ENCODE data around the gene C1orf53.
"Not testable (repeated sequence)": the region's sequence is repeated elsewhere in the genome, so short reads cannot be mapped to it uniquely, and the experiment has no call there.

C1orf53 gene

DNA sequence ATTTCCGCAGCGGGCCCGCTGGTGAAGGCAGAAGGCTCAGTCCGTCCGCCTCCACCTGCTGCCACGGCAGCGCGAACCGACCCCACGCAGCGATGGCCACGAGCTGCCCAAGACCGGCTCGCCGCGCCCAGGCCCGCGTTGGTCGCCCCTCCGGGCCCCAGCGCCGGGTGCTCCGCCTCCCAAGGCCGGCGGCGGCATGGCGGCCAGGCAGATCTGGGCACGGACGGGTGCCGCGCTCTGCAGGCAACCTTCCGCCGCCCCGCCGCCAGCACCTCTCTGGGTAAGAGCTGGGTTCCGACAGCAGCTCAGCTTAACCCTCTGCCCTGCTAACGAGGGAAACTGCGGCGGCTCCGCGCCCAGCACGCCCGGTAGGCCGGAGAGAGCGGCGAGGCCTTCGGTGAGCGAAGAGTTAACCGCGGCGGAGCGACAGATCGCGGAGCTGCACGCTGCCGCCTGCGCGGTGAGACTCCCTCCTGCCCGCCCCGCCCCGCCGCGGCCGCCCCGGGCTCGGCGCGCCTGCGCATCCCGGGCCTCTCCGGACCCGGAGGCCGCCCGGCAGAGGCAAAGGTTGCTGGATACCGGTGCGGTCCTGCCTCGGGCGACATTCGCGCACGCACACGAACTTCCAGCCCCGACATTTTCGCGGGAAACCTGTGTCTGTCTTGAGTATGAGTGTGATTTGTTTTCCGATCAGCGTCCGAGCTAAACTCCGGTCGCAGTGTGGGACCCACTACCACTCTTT is at the start of gene C1orf53:
Gene C1orf53 (plus strand): TSS at position 177 of the 742 bp plus-strand sequence. CDS start 20 bp downstream, at position 197.
- DNase-seq (ENCODE audit: low spot score) = peak; percentile 92

DNA sequence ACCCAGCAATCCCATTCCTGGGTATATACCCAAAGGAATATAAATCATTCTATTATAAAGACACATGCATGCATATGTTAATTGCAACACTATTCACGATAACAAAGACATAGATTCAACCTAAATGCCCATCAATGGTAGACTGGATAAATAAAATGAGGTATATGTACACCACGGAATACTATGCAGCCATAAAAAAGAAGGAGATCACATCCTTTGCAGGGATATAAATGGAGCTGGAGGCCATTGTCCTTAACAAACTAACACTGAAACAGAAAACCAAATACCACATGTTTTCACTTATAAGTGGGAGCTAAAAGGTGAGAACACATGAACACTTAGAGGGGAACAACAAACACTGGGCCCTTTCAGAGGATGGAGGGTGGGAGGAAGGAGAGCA is 46.7 kb upstream of the C1orf53 start:
- DNase-seq (ENCODE audit: low spot score) = not testable (repeated sequence)

DNA sequence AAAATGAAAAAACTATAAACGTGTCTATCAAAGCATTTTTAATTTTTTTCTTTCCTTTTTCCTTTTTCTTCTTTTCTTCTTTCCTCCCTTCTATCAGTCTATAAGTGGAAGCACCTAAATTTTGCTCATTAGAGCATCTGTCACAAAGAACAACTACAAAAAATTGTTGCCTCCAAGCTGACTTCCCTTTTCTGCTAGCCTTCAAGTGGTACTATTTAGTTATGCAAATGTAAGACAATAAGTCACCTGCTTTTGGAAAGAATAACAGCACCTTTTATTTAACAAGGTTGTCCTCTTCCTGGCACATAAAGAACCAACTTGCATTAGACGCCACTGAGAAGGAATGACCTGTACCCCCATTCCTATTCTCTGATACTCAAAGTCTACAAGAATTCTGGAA is 45.0 kb upstream of the C1orf53 start:
- no peak for DNase-seq (ENCODE audit: low spot score)

DNA sequence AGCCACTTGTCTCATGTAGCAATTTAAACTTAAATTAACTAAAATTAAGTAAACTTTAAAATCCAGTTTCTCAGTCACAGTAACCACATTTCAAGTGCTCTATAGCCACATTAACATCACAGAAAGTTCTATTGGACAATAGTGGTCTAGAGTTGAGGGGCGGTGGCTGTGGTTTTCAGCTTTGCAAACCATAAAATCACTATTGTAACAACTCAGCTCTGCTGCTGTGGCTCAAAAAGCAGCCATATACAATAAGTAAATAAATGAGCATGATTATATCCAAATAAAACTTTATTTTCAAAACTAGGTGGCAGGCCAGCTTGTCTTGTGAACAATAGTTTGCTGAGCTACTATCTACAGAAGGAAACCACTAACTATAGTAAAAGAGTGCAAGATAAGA is 43.4 kb upstream of the C1orf53 start:
- DNase-seq (ENCODE audit: low spot score) = no peak

DNA sequence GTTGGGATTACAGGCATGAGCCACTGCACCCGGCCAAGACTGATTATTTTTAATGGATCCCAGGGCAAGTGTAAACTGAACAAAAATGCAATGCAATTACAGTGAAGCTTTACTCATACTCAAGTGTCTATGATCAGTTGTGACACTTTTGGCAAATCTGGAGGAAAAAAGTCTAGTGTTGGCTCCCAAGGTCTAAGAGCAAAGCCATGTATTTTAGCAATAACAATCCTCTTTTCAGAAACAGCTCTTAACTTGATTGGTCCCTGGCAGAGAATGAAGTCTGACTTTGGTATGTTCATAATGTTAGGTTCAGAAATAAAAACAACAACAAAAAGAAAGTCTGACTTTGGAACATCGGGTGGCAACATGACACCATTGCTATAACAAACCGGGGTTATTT is 40.2 kb upstream of the C1orf53 start:
- DNase-seq (ENCODE audit: low spot score) = no peak

DNA sequence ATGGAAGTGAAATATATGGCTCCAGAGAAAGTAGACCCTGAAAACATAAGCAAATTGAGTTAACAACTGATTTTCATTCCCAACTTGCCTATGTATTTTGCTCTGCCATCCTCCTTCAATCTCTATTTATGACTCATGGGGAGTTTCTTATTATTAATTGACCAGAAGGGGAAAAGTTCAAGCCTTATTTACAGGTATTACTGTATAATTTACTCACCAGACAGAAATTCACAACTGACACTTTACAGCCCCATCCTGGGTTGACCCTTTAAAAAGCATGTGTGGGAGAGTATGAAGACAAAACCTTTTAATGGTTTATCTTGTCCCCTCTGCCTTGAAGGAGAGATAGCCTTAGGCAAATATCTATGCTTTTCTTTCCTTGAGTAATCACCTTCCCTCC is 39.8 kb upstream of the C1orf53 start:
- no peak for DNase-seq (ENCODE audit: low spot score)

DNA sequence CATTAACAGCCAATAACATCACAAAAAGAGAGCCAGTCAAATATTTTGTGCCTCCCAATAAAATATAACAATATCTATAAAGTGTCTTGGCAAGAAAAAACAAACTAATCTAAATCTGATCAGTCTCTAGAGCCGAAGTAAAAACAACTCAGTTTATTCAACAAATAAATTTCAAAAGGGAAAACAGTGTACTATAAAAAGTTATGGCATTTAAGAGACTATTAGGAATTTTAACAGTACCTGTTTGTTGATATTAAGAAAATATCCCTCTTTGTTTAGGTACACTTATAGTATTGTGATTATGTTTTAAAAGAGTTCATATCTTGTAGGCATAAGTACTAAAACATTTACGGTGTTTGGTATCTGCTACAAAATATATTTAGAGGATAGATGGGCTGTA is 36.6 kb upstream of the C1orf53 start:
- no peak for DNase-seq (ENCODE audit: low spot score)

DNA sequence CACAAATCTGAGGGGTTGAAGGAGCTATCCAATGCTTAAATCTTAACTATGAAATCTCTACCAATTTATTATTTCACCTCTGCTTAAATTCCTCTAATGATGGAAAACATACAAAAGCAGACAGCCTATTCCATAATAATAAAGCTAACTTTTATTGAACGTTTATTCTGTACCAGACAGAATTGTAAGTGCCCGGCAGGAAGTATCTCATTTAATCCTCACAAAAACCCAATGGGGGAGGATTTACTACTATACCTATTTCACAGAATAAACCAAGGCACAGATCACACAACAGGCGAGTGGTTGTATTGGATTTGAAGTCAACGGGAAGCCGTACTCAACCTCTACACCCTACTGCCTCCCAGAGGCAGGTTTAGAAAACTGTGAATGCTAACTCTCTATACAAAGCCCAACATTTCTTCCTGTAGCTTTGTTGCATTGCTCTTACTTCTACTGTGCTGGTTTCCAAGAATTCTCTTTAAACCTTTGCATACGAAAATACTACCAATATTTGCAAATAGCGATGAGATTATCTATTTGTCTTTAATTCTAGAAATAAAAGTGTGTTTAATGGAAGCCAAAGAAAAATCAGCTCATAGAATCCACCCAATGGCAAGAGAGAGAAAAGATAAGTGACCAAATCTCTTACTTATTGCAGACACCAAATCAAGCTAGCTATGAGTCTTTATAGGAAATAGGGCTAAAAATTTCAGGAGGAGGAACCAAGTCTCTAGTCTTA is 33.5 kb upstream of the C1orf53 start:
- no peak for DNase-seq (ENCODE audit: low spot score)

DNA sequence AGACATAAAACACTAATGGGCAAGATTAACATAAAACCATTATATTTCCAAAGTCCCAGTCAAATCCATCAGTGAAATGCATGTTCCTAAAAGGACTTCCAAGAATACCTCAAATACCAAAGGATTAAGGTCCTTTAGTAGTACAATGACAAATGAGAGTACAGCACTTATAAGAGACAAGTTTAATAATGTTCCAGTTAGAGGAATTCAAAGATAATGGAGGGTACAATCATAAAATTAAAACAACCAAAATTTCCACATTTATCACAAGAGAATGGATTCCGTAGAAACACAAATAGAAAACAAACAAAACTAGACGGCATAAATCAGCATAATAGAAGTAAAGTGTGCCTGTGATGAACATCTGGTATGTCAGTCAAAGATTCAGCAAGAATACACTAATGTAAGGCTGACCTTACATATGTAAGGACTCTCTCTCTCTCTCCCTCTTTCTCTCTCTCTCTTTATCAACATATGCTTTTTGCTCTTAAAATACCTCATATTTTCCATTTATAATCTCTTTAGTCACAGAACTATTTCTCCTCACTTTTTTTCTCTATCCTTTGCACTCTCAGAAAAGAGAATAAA is 32.8 kb upstream of the C1orf53 start:
- DNase-seq (ENCODE audit: low spot score) = no peak

DNA sequence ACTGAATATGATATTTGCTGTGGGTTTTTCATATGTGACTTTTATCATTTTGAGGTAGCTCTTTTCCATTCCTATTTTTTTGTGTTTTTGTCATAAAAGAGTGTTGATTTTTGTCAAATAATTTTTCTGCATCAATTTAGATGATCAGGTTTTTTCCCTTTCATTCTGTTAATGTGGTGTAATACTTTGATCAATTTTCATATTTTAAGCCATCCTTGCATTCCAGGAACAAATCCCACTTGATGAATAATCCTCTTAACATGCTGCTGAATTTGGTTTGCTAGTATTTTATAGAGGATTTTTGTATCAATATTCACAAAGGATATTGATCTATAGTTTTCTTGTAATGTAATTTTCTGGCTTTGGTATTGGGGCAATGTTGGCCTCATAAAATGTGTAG is 25.5 kb upstream of the C1orf53 start:
- no peak for DNase-seq (ENCODE audit: low spot score)

DNA sequence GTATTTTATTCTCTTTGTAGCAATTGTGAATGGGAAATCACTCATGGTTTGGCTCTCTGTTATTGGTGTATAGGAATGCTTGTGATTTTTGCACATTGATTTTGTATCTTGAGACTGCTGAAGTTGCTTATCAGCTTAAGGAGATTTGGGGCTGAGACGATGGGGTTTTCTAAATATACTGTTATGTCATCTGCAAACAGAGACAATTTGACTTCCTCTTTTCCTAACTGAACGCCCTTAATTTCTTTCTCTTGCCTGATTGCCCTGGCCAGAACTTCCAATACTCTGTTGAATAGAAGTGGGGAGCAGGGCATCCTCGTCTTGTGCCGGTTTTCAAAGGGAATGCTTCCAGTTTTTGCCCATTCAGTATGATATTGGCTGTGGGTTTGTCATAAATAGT is 22.0 kb upstream of the C1orf53 start:
- DNase-seq (ENCODE audit: low spot score) = not testable (repeated sequence)

DNA sequence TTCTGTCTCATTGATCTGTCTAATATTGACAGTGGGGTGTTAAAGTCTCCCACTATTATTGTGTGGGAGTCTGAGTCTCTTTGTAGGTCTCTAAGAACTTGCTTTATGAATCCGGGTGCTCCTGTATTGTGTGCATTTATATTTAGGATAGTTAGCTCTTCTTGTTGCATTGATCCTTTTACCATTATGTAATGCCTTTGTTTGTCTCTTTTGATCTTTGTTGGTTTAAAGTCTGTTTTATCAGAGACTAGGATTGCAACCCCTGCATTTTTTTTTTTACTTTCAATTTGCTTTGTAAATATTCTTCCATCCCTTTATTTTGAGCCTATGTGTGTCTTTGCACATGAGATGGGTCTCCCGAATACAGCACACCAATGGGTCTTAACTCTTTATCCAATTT is 20.2 kb upstream of the C1orf53 start:
- DNase-seq (ENCODE audit: low spot score) = not testable (repeated sequence)

DNA sequence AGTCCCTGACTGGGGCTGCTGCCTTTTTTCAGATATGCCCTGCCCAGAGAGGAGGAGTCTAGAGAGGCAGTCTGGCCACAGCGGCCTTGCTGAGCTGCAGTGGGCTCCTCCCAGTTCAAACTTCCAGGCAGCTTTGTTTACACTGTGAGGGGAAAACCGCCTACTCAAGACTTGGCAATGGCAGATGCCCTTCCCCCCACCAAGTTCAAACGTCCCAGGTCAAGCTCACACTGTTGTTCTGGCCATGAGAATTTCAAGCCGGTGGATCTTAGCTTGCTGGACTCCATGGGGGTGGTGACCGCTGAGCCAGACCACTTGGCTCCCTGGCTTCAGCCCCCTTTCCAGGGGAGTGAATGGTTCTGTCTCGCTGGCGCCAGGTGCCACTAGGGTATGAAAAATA is 18.3 kb upstream of the C1orf53 start:
- no peak for DNase-seq (ENCODE audit: low spot score)

DNA sequence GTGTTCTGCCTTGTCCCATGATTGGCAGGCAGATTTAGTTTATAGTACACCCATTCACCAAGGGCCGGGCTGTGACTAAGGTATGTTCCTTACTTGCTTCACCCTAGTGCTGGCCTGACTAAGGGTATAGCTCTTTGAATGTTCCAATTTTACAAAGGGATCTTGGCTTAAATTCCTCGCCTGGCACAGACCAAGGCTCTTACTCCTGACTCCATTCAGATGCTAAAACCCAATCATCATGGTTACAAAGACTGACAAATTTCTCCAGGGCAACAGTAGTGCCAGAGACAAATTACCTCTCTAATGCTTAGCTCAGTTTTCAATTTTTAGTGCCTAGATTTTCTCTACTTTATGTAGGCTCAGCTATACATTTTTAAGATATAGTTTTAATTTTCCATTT is 11.5 kb upstream of the C1orf53 start:
- DNase-seq (ENCODE audit: low spot score) = no peak

DNA sequence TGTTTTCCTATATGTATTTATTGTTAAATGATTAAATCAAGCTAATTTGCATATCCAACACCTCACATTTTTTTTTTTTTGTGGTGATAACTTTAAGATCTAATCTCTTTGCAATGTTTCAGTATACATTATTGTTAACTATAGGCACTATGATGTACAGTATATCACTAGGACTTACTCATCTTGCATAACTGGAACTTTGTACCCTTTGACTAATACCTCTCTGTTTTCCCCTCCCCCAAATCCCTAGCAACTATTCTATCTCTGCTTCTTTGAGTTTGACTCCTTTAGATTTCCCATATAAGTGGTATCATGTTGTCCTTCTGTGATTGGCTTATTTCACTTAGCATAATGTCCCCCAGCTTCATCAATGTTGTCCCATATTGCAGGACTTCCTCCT is 9.7 kb upstream of the C1orf53 start:
- no peak for DNase-seq (ENCODE audit: low spot score)

DNA sequence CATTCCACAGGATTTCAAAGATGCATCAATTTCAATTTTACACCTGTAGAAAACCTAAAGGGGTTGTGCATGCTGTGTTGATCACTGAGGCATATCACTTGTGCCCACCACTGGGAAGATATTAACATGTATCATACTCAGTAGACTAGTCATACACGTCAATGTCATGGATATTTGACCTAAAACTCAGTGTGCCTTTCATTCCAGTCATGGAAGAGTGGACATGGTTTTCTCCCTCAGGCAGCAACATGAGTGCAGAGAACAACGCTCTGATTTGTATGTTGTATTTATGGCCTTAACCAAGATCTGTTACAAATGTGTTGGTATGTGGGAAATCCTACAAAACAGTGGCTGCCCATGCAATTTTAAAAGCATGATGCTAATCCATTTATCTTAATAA is 6.1 kb upstream of the C1orf53 start:
- no peak for DNase-seq (ENCODE audit: low spot score)

DNA sequence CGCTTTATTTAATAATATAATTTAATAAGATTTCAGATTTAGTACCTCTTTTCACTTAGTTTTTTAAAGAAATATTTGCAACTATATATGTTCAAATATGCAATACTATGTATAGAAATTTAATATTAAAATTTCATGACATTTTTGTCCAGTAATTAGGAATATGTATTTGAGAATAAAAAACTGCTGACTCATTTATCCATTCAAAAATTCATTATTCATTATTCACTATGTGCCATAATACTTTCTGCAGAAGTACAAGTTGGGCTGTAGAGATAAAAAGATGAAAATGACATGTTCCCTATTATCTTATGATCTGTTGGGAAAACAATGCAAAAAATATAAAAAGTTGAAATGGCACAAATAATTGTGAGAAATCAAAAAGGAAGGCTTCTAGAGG is 3.4 kb upstream of the C1orf53 start:
- DNase-seq (ENCODE audit: low spot score) = no peak

DNA sequence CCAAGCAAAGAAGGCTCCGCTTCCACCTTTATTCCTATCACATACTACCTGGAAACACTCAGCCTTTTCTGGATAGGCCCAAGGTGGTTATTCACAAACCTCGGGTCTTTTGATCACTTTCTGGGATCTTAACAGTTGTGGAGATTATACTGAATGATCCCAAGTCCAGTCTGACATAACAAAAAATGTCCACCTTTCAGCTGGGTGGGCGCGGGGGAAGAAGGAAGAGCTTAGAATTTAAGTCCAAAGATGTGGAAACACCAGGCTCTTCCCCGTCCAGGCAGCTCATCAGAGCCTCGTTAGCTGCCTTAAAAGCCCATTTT is 338 bp upstream of the C1orf53 start:
- DNase-seq (ENCODE audit: low spot score) = no peak

DNA sequence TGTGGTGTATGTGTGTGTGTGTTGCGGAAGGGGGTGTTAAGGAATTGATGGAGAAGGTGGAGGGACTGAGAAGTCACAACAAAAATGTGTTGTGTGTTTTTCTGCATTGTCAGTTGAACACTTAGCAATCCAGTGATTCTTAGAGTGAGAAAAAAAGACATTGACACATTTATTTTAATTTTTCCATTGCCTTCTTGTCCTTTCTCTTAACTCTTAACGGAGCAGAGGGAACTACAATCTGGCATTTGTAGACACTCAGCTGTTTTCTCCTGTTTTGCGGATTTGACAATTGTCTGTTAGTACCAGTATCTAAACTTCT is 725 bp downstream of the C1orf53 start:
- DNase-seq (ENCODE audit: low spot score) = no peak

DNA sequence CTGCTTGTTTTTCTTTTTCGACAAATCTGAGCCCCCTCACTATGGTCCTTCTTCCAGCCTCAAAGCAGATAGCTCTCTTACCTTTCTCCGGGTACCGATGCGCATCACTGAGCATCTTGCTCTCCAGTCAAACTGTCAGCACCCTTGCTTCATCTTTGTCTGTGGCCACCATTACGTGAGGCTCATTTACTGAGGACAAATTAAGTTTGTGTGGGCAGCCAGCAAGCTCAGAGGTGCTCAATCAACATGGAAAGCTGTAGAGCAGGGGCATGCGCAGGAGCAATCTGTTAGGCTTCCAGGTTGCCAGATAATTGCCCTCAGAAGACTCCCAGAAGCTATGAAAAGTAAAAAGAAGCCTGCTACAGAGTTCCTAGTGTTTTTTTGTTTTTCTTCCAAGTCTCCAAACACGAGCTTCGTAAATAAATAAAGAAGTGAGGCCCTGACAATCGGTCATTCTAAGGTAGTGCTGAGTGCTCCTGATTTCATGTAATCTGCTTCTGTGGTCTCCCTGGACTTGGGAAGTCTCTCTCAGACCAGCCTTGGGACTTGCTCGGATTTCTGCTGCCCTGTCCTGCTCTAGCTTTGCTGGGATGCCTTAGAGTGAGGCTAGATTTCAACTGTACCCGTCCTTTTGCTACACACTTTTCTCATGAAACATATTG is 1.8 kb downstream of the C1orf53 start:
- DNase-seq (ENCODE audit: low spot score) = no peak

DNA sequence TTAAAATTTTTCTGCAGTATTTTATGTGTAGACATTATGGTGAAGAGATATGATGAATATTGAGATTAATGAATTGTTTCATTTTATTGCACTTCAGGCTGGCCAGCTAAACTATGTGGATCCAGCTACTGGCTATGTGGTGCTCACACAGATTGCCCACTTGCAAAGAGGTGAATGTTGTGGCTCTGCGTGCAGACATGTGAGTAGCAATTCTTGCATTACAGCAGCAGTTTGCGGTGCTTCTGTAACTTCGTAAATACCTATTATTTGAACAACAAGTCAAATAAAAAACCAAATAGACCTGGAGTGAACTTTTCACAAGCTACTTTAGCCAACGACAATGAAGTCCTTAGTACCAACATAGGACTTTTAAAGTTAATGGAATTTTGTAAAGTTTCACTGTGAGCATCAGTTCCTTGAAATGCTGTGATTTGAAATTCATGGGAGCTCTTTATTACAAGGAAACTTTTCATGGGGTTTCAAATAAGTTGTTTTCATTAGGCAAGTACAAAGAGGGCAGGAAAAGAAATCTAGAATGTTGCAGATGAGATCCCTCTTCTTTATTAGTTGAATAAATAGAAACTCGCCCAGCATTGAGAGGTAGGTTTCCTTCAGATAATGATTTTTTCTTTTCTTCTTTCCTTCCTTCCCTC is 3.4 kb downstream of the C1orf53 start:
- DNase-seq (ENCODE audit: low spot score) = no peak

DNA sequence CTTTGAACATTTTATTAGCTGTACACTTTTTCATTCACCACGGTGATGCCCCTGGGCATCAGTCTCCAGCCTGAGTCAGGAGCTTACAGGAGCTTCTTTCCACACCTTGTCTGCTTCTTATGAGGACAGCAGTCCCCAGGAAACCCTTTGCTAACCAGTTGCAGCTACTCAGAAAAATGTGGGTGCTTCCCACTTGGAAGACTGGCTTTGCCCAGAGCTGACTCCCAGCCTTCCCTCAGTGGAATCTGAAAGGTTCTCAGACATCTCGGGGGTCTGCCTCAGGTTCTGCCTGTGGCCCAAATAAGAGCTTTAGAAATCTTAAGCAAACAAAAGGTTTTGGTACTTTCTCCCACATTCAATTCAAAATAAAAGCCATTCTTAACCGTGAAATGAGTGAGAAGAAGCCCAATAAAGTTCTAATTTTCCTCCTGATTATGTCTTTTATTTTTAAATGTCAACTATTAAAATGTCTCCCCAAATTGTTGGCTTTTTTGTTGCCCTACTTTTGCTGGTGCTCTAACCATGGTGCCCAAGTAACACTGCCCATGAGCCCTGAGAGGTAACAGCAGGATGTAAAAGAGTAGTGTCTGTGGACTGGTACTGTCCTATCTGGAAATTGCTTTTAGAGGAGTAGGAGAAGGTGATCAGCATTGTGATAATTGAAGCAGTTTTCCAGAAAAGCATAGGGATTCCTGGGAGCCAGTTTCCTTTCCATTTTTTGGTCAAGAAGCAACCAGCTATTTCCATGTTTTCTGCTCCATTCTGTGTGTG is 5.6 kb downstream of the C1orf53 start:
- no peak for DNase-seq (ENCODE audit: low spot score)

Data from left forelimb (tissue), 1 donor.